ENCODE results near the gene PWWP2B. TPM values are rescaled to one million over a fixed set of nuclear protein-coding genes. Genes with fewer than 3 reads are reported as not detected.
"Not testable (repeated sequence)": the region's sequence is repeated elsewhere in the genome, so short reads cannot be mapped to it uniquely, and the experiment has no call there.

Gene PWWP2B
- total and polyA plus RNA-seq, 2 of the 4 experiments (the other 2 are of a cell fraction): 1.7 to 2.2 TPM

DNA sequence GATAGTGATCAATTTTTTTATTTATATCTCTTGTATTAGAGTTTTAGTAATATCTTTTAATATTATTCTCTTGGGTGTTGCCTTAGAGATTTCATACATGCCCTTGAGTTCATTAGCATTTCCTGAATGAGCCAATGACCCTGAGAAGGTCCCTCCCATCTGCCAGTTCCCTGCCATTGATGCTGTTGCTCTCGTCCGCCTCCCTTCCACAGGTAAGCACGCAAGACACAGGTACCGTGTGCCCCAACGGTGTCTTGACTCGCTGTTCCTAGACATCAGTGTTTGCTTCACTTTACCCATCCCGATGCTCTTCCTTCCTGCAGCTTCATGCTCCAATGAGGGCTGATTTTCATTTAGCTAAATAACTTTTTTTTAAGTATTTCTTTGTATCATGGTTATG lies 19.7 kb upstream of the PWWP2B start:
- in situ Hi-C loops (cut with MboI; ENCODE audit: low sequenced_read_pairs): no loop called here

DNA sequence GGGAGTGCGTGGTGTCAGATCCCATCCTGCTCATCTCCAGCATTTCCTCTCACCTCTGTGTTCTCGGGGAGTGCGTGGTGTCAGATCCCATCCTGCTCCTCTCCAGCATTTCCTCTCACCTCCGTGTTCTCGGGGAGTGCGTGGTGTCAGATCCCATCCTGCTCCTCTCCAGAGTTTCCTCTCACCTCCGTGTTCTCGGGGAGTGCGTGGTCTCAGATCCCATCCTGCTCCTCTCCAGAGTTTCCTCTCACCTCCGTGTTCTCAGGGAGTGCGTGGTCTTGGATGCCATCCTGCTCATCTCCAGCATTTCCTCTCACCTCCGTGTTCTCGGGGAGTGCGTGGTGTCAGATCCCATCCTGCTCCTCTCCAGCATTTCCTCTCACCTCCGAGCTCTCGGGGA lies 18.0 kb upstream of the PWWP2B start:
- H2BK5ac ChIP-seq (ENCODE audit: low read depth, low read length, poor library complexity, severe bottlenecking); H3K9me1 ChIP-seq (ENCODE audit: insufficient read depth, low read length); H3K4me1 ChIP-seq (ENCODE audit: control insufficient read depth, insufficient read depth, low read length); H4K5ac ChIP-seq (ENCODE audit: low read depth, low read length); H2BK20ac ChIP-seq (ENCODE audit: low read depth, low read length); in situ Hi-C loops (cut with MboI; ENCODE audit: low sequenced_read_pairs); dilution Hi-C loops (cut with HindIII; ENCODE audit: low sequenced_read_pairs, unreplicated experiment); H3K36me3 ChIP-seq (ENCODE audit: control insufficient read depth, insufficient read depth, low read length); ATAC-seq (ENCODE audit: low read depth); POLR2A ChIA-PET (ENCODE audit: unreplicated experiment); DNase-seq; H2AK9ac ChIP-seq (replicated peaks; ENCODE audit: low read depth, low read length, poor library complexity); H3K4ac ChIP-seq (ENCODE audit: low read depth, low read length); H4K91ac ChIP-seq (ENCODE audit: insufficient read depth, low read depth, low read length); H2AFZ ChIP-seq (replicated peaks; ENCODE audit: low read length, poor library complexity); intact Hi-C loops (cut with micrococcal nuclease); H4K8ac ChIP-seq (ENCODE audit: low read depth in 2 of 2, low read length in 2 of 2); H3K79me1 ChIP-seq (ENCODE audit: low read depth in 1 of 2, low read length in 2 of 2); H3K4me2 ChIP-seq (ENCODE audit: low read depth, low read length); CTCF ChIA-PET; H4K20me1 ChIP-seq (ENCODE audit: insufficient read depth, low read length); H3K18ac ChIP-seq (ENCODE audit: low read depth, low read length); H2BK120ac ChIP-seq (ENCODE audit: low read depth, low read length); H3K56ac ChIP-seq (ENCODE audit: extremely low read depth, insufficient read depth, low read length); H3K4me3 ChIP-seq (ENCODE audit: insufficient read depth, low read depth, low read length); H3K23ac ChIP-seq (ENCODE audit: low read depth, low read length); H3K27me3 ChIP-seq (ENCODE audit: control insufficient read depth, insufficient read depth, low read length); H2BK15ac ChIP-seq (ENCODE audit: low read depth, low read length); H3K9ac ChIP-seq (ENCODE audit: low read depth, low read length); H3K27ac ChIP-seq (ENCODE audit: insufficient read depth, low read length); BruUV-seq (replicated peaks); H2AK5ac ChIP-seq (ENCODE audit: low read depth, low read length); H3K14ac ChIP-seq (replicated peaks; ENCODE audit: low read depth, low read length); H3K9me3 ChIP-seq (ENCODE audit: control insufficient read depth, insufficient read depth, low read length): not testable (repeated sequence)
- WGBS, 2 experiments (ENCODE audit: extremely low coverage in 2 of 2, insufficient read length in 1 of 2): 86% methylated on average over 14 of the region's 16 CpGs; no CpG with 5 or more reads in 1 of the 2 experiments

More for the DNA sequence above, 19.7 kb upstream of the PWWP2B start:
- no peak overlapping the region for H3K27ac ChIP-seq (ENCODE audit: insufficient read depth, low read length)
- H2BK120ac ChIP-seq (ENCODE audit: low read depth, low read length): no peak overlapping the region
- dilution Hi-C loops (cut with HindIII; ENCODE audit: low sequenced_read_pairs, unreplicated experiment): no loop called here
- H3K9me3 ChIP-seq (ENCODE audit: control insufficient read depth, insufficient read depth, low read length): peaks cover 2% of the 10 kb centered on the region; the same call in 1 of the 2 replicates
- intact Hi-C loops (cut with micrococcal nuclease): no loop called here
- TF ChIP-seq BHLHE40 (IDR thresholded peaks at IDR 0.05; ENCODE audit: low read depth, low read length) (no peak), CHD1 (IDR thresholded peaks at IDR 0.05; ENCODE audit: low read depth, low read length) (no peak)
- POLR2A ChIA-PET (ENCODE audit: unreplicated experiment): no interaction called here
- no peak overlapping the region for H3K4me2 ChIP-seq (ENCODE audit: low read depth, low read length)
- no peak overlapping the region for H4K8ac ChIP-seq (ENCODE audit: low read depth in 2 of 2, low read length in 2 of 2)
- DNase-seq (no peak), ATAC-seq (ENCODE audit: low read depth) (no peak)
- WGBS, 2 experiments (ENCODE audit: extremely low coverage in 2 of 2, insufficient read length in 1 of 2): 95% methylated on average over 6 of the region's 7 CpGs; no CpG with 5 or more reads in 1 of the 2 experiments
- no peaks in the 10 kb centered on the region for H3K4me1 ChIP-seq (ENCODE audit: control insufficient read depth, insufficient read depth, low read length)
- H3K56ac ChIP-seq (ENCODE audit: extremely low read depth, insufficient read depth, low read length): no peak overlapping the region
- no peak overlapping the region for H3K14ac ChIP-seq (replicated peaks; ENCODE audit: low read depth, low read length)
- CTCF ChIA-PET: no interaction called here
- H2BK15ac ChIP-seq (ENCODE audit: low read depth, low read length): no peak overlapping the region
- H2AK9ac ChIP-seq (replicated peaks; ENCODE audit: low read depth, low read length, poor library complexity): no peak overlapping the region
- H3K23ac ChIP-seq (ENCODE audit: low read depth, low read length): no peak overlapping the region
- H3K79me1 ChIP-seq (ENCODE audit: low read depth in 1 of 2, low read length in 2 of 2): no peaks in the 10 kb centered on the region
- H3K9ac ChIP-seq (ENCODE audit: low read depth, low read length): no peak overlapping the region
- H2BK5ac ChIP-seq (ENCODE audit: low read depth, low read length, poor library complexity, severe bottlenecking): no peak overlapping the region
- no peak overlapping the region for H3K4ac ChIP-seq (ENCODE audit: low read depth, low read length)
- no peak overlapping the region for H4K5ac ChIP-seq (ENCODE audit: low read depth, low read length)
- no TSS peak for BruUV-seq (replicated peaks)
- no peak overlapping the region for H3K4me3 ChIP-seq (ENCODE audit: insufficient read depth, low read depth, low read length)
- no peaks in the 10 kb centered on the region for H3K36me3 ChIP-seq (ENCODE audit: control insufficient read depth, insufficient read depth, low read length)
- no peak overlapping the region for H2AFZ ChIP-seq (replicated peaks; ENCODE audit: low read length, poor library complexity)
- H3K27me3 ChIP-seq (ENCODE audit: control insufficient read depth, insufficient read depth, low read length): 0 out of 2 replicates have a peak, but pooled peaks cover 2% of the 10 kb centered on the region
- no peaks in the 10 kb centered on the region for H3K9me1 ChIP-seq (ENCODE audit: insufficient read depth, low read length)
- H2BK20ac ChIP-seq (ENCODE audit: low read depth, low read length): no peak overlapping the region
- H2AK5ac ChIP-seq (ENCODE audit: low read depth, low read length): no peak overlapping the region
- no peak overlapping the region for H4K91ac ChIP-seq (ENCODE audit: insufficient read depth, low read depth, low read length)
- H4K20me1 ChIP-seq (ENCODE audit: insufficient read depth, low read length): no peaks in the 10 kb centered on the region
- H3K18ac ChIP-seq (ENCODE audit: low read depth, low read length): no peak overlapping the region

Data from IMR-90 (cell line).